ENCODE measurements around the gene TMPO. TPM values are rescaled to one million over a fixed set of nuclear protein-coding genes. Genes with fewer than 3 reads are reported as not detected.

Gene TMPO
- total RNA-seq, 6 experiments from 2014 or later: 19.8 to 43.2 (median 29.9) TPM

Small RNA genes within 50 kb of the gene (small RNA-seq; reads per million reads assigned to genes)
- 7.0 to 14.7 reads per million in 2 experiments for gene SNORA53

Other genes with a start within 250 kb of the TMPO start
- 100 to 1,000 TPM; 257 to 421 (median 267) TPM for gene SLC25A3, start 78.1 kb downstream of the TMPO start, total RNA-seq
- 10 to 100 TPM in 2 of 6 experiments, 1 to 10 TPM in 4; 2.8 to 12.6 (median 6.6) TPM for gene IKBIP, start 129.2 kb downstream of the TMPO start, total RNA-seq
- 10 to 100 TPM in 1 of 6 experiments, 1 to 10 TPM in 5; 4.5 to 12.3 (median 7.1) TPM for gene APAF1, start 129.7 kb downstream of the TMPO start, total RNA-seq

Data from right lobe of liver (tissue), 5 donors.